ENCODE data around the gene ONECUT3. TPM values are rescaled to one million over a fixed set of nuclear protein-coding genes. Genes with fewer than 3 reads are reported as not detected.

ONECUT3 gene
- total and polyA plus RNA-seq, 4 donors: not detected

DNA sequence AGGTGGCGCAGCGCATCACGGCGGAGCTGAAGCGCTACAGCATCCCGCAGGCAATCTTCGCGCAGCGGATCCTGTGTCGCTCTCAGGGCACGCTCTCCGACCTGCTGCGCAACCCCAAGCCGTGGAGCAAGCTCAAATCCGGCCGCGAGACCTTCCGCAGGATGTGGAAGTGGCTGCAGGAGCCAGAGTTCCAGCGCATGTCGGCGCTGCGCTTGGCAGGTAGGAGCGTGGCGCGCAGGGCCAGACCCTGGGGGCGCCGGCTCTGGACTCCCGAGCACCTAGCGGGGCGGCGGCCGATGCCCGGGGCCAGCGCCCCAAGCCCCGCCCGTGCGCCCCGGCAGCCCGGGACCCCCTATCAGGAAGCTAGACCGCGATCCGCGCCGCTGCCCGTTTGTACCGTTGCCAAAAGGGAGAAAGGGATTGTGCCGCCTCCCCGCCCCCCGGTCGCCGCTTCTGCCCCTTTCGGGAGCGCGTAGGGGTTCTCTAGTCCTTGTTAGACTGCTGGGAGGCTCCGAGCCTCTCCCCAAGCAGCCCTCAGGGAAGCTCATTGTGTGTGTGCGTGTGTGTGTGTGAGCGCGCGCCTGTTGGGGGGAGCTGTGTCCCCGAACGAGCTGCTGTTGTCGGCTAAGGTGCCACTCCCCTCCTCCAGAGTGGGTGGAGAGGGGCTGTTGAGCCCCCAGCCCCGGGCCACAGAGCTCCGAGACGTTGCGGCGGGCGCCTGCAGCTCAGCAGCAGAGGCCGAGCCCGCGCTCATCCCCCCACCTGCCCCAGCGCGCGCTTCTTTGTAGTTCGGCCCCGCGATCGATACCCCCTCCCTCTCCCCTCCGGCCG, 1.5 kb downstream of the ONECUT3 start (continued):
- no peak for TF ChIP-seq ZBTB33 (IDR thresholded peaks at IDR 0.05)
- no peak for TF ChIP-seq SP1 (IDR thresholded peaks at IDR 0.05)
- no peak for TF ChIP-seq EGR1 (IDR thresholded peaks at IDR 0.05; ENCODE audit: low read depth in 2 of 2)
- TF ChIP-seq, protein P1, sequence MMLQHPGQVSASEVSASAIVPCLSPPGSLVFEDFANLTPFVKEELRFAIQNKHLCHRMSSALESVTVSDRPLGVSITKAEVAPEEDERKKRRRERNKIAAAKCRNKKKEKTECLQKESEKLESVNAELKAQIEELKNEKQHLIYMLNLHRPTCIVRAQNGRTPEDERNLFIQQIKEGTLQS (IDR thresholded peaks at IDR 0.05): no peak
- TF ChIP-seq HNF4A (conservative IDR thresholded peaks at IDR 0.05): no peak

DNA sequence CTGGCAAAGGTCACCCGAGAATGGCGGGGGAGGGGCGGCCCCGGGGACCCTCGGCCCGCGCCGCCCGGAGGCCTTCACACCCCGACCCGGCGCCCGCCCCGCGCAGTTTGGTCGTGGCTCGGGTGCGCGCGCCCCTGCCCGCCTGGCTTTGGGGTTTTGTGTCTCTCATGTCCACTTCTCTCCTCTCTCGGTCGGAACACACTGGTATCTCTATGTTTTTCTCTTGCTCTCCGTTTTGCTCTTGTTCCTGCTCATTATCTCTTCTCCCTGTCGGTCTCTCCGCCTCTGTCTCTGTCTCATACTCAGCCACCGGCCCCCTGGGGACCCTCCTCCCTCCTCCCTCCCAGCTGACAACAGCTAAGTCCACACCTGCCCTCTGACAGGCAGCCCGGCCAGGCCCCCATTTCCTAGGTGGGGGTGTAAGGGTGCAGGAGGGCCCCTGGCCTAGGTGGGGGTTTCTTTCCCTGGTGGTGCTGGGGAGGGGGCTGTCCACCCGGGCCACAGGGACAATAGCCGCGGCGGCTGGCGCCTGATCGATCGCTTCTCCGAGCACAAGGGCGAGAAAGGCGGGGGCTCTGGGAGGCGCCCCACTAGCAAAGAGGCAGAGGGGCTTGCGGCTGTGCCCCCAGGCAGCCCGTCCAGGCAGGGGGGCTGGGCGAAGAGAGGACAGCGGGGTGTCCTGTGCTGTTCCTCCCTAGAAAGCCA, 2.3 kb downstream of the ONECUT3 start:
- peak overlapping the region in 1 of 3 donors; percentile 24 for H3K4me3 ChIP-seq (ENCODE audit: low read depth in 1 of 3, low read length in 3 of 3)
- 4% methylated on average over 43 of the region's 43 CpGs for WGBS

More for the DNA sequence above, 2.3 kb downstream of the ONECUT3 start:
- DNase-seq (ENCODE audit: low spot score): no peak
- H3K9ac ChIP-seq (ENCODE audit: low read depth in 1 of 2, low read length in 2 of 2): no peak overlapping the region
- H3K27ac ChIP-seq (ENCODE audit: low read depth in 1 of 2, low read length in 2 of 2): no peak overlapping the region
- H3K27me3 ChIP-seq (ENCODE audit: control insufficient read depth in 4 of 4, insufficient read depth in 4 of 4, low read length in 3 of 4): peaks cover 15 to 50% (median 20%) of the 10 kb centered on the region in 4 donors
- peaks cover 13 to 26% (median 16%) of the 10 kb centered on the region in 4 donors for H3K4me1 ChIP-seq (ENCODE audit: control insufficient read depth in 4 of 4, insufficient read depth in 4 of 4, low read length in 3 of 4)
- H3K36me3 ChIP-seq (ENCODE audit: control insufficient read depth in 4 of 4, insufficient read depth in 3 of 4, low read depth in 1 of 4, low read length in 3 of 4): no peaks in the 10 kb centered on the region
- TF ChIP-seq FOXA2 (IDR thresholded peaks at IDR 0.05) (no peak), FOXA1 (IDR thresholded peaks at IDR 0.05) (no peak), JUND (IDR thresholded peaks at IDR 0.05) (no peak), NR2F2 (IDR thresholded peaks at IDR 0.05) (no peak), ZBTB33 (IDR thresholded peaks at IDR 0.05) (no peak), MAX (IDR thresholded peaks at IDR 0.05) (no peak), RXRA (IDR thresholded peaks at IDR 0.05) (no peak), GABPA (IDR thresholded peaks at IDR 0.05 in 1 of 2, conservative IDR thresholded peaks at IDR 0.05 in 1 of 2) (no peak), RAD21 (IDR thresholded peaks at IDR 0.05) (no peak), EGR1 (IDR thresholded peaks at IDR 0.05; ENCODE audit: low read depth in 2 of 2) (no peak), HNF4G (IDR thresholded peaks at IDR 0.05) (no peak), TAF1 (conservative IDR thresholded peaks at IDR 0.05) (no peak), SP1 (IDR thresholded peaks at IDR 0.05) (no peak), HNF4A (conservative IDR thresholded peaks at IDR 0.05) (no peak)
- TF ChIP-seq, protein P1 (IDR thresholded peaks at IDR 0.05): no peak
- TF ChIP-seq, protein P2, sequence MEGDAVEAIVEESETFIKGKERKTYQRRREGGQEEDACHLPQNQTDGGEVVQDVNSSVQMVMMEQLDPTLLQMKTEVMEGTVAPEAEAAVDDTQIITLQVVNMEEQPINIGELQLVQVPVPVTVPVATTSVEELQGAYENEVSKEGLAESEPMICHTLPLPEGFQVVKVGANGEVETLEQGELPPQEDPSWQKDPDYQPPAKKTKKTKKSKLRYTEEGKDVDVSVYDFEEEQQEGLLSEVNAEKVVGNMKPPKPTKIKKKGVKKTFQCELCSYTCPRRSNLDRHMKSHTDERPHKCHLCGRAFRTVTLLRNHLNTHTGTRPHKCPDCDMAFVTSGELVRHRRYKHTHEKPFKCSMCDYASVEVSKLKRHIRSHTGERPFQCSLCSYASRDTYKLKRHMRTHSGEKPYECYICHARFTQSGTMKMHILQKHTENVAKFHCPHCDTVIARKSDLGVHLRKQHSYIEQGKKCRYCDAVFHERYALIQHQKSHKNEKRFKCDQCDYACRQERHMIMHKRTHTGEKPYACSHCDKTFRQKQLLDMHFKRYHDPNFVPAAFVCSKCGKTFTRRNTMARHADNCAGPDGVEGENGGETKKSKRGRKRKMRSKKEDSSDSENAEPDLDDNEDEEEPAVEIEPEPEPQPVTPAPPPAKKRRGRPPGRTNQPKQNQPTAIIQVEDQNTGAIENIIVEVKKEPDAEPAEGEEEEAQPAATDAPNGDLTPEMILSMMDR (IDR thresholded peaks at IDR 0.05; ENCODE audit: low read depth, low read length, missing input control): no peak
- no peaks in the 10 kb centered on the region for H3K9me3 ChIP-seq (ENCODE audit: control insufficient read depth in 4 of 4, low read length in 3 of 4)

All from liver (tissue), 9 donors.